ENCODE data around the gene ARPC5. TPM values are rescaled to one million over a fixed set of nuclear protein-coding genes. Genes with fewer than 3 reads are reported as not detected.
"Not testable (repeated sequence)": the region's sequence is repeated elsewhere in the genome, so short reads cannot be mapped to it uniquely, and the experiment has no call there.

ARPC5 gene
- total RNA-seq (100 to 1,000 TPM in 3 of 5 experiments, 10 to 100 TPM in 2; 49.9 to 252 (median 105) TPM), polyA plus RNA-seq (100 to 1,000 TPM; 225 to 525 TPM), total RNA-seq (52.4 reads per million, percentile 72 among the genes with 10 or more reads in this experiment)

DNA sequence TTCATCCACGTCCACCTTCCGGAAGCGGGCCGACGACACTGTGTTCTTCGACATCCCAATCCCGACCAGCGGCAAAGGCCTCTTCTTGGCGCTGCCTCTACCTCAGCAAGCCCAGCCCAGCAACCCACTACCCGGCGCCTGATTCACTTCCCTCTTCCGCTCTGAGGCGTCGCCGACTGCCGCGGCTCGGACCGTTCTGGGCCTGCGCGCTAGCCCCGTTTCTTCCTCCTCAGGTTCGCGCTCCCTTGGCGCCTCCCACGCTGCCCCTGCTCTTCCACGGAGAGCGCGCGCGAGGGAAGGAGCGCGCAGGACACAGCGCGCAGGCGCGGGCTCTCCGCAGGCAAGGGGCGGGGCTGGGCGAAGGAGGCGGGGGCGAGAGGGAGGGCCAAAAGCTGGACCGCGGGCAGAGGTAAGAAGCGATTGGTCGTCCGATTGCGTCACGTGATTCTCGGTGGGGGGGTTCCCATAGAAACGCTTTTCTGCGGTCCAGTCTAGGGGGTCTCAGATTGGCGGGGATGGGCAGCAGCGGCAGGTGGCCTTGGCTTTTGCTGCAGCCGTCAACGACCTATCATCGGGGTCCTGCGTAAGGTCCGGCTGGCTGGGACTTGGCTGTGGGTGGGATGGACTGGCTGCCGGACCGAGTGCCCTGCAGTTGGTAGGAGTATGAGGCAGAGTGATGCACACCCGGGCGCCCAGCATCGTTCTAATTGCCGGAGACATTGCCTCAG is at the start of gene ARPC5:
Gene ARPC5, minus strand, starts transcription at position 178 of the 728 bp plus-strand sequence. Its CDS starts 124 bp downstream, at position 54.
- Mint-ChIP-seq H3K9me3 (peaks cover 0 to 3% (median 0%) of the 10 kb centered on the region in 11 donors), H3K27me3 (peaks cover 0 to 27% (median 0%) of the 10 kb centered on the region in 5 donors), H3K4me1 (peaks cover 15 to 50% (median 39%) of the 10 kb centered on the region in 7 donors), H3K36me3 (peaks cover 5 to 21% (median 7%) of the 10 kb centered on the region in 5 donors), H3K4me3 (peak within 1 kb of the TSS; percentile 95 to 100 (median 100)), H3K27ac (peak within 1 kb of the TSS; percentile 94 to 100 (median 99))
- POLR2A ChIA-PET: no interaction called here
- DNase-seq (peak; percentile 90 to 98 (median 92)), ATAC-seq (peak; percentile 92)
- peaks cover under 1 to 2% (median 2%) of the 10 kb centered on the region in 3 experiments for H3K36me3 ChIP-seq (ENCODE audit: control insufficient read depth in 2 of 3, insufficient read depth in 3 of 3, low read length in 3 of 3)
- intact Hi-C loops (cut with micrococcal nuclease): loop anchor here (1.0 to 10.0 kb wide), 19 partner anchors 17 to 1929 kb away; partner anchors contain the start of genes DHX9 (in 2 of the 2), SMG7 (in 2 of the 2), SWT1 (in 2 of the 2) and TRMT1L (in 2 of the 2)
- CTCF ChIA-PET: no interaction called here
- H3K9me3 ChIP-seq (ENCODE audit: control insufficient read depth in 2 of 3, low read length in 3 of 3): no peaks in the 10 kb centered on the region
- no peaks in the 10 kb centered on the region for H3K27me3 ChIP-seq (ENCODE audit: control insufficient read depth in 2 of 2, insufficient read depth in 2 of 2, low read length in 2 of 2)
- peak within 1 kb of the TSS; percentile 80 for H3K27ac ChIP-seq (ENCODE audit: low read depth, low read length)
- H3K4me1 ChIP-seq (ENCODE audit: control insufficient read depth in 2 of 2, insufficient read depth in 2 of 2, low read length in 2 of 2): peaks cover 14 to 22% of the 10 kb centered on the region in 2 donors
- peak within 1 kb of the TSS; percentile 94 for H3K4me3 ChIP-seq (ENCODE audit: low read length)

DNA sequence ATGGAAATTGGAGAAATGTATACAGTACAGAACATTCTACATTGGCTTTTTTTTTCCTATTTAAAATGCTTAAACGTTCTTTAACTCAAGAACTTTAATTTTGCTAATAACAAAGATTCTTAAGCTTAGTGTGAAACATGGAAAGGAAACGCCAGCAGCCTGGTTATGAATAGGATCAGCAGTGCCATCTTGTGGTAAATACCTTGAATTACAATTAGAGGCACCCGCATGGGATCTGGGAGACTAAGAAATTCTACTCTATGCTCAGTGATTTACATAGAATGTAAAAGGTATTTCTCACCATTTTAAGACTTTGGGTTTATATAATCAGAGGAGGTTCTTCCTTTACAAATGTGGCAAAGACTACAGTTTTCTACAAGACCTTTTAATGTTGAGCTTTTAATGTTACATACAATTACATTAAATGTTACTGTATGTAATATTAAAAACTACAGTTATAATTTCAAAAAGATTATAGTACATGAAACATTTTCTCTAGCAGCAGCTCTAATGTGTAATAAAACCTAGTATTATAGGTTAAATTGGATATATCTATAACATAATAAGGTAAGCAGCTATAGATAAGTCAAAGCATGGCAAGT is 49.6 kb upstream of the ARPC5 start:
- Histone ChIP-seq H3K27ac (ENCODE audit: low read depth, low read length) (no peak overlapping the region), H3K36me3 (ENCODE audit: control insufficient read depth in 2 of 3, insufficient read depth in 3 of 3, low read length in 3 of 3) (no peaks in the 10 kb centered on the region), H3K9me3 (ENCODE audit: control insufficient read depth in 2 of 3, low read length in 3 of 3) (no peaks in the 10 kb centered on the region), H3K4me3 (ENCODE audit: low read length) (no peak overlapping the region), H3K4me1 (ENCODE audit: control insufficient read depth in 2 of 2, insufficient read depth in 2 of 2, low read length in 2 of 2) (no peaks in the 10 kb centered on the region), H3K27me3 (ENCODE audit: control insufficient read depth in 2 of 2, insufficient read depth in 2 of 2, low read length in 2 of 2) (no peaks in the 10 kb centered on the region)
- intact Hi-C loops (cut with micrococcal nuclease): loop anchor here (1.0 to 5.0 kb wide), 8 partner anchors 30 to 722 kb away; partner anchors contain the start of gene SMG7 (in 1 of the 2)
- POLR2A ChIA-PET: interaction anchor here (0.7 kb wide), 1 partner anchor 381 kb away, joined by 3 read pairs; no protein-coding TSS in a partner anchor
- CTCF ChIA-PET: interaction anchor here (0.5 to 3.3 kb wide), 15 partner anchors 9 to 409 kb away, joined by 3 to 37 read pairs (median 4); no protein-coding TSS in a partner anchor
- Mint-ChIP-seq H3K27ac (no peak overlapping the region), H3K4me3 (no peak overlapping the region), H3K27me3 (peaks cover 0 to 30% (median 0%) of the 10 kb centered on the region in 5 donors), H3K36me3 (peaks cover 0 to 4% (median 0%) of the 10 kb centered on the region in 5 donors), H3K9me3 (peaks cover 0 to 2% (median 0%) of the 10 kb centered on the region in 11 donors), H3K4me1 (peaks cover 0 to 4% (median 0%) of the 10 kb centered on the region in 7 donors)
- DNase-seq: peak in 7 of 9 donors; percentile 20 to 63 (median 54)
- ATAC-seq: peak; percentile 86

DNA sequence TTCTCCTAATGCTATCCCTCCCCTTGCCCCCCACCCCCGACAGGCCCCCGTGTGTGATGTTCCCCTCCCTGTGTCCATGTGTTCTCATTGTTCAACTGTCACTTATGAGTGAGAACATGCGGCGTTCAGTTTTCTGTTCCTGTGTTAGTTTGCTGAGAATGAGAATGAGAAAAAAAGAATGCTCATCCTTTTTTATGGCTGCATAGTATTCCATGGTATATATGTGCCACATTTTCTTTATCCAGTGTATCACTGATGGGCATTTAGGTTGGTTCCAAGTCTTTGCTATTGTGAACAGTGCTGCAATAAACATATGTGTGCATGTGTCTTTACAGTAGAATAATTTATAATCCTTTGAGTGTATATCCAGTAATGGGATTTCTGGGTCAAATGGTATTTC is 43.8 kb upstream of the ARPC5 start:
- H3K9me3 Mint-ChIP-seq; DNase-seq; H3K4me1 ChIP-seq (ENCODE audit: control insufficient read depth in 2 of 2, insufficient read depth in 2 of 2, low read length in 2 of 2); H3K4me1 Mint-ChIP-seq; H3K27me3 ChIP-seq (ENCODE audit: control insufficient read depth in 2 of 2, insufficient read depth in 2 of 2, low read length in 2 of 2); H3K4me3 Mint-ChIP-seq; H3K27ac ChIP-seq (ENCODE audit: low read depth, low read length); POLR2A ChIA-PET; ATAC-seq; H3K4me3 ChIP-seq (ENCODE audit: low read length); CTCF ChIA-PET; H3K27ac Mint-ChIP-seq; H3K36me3 Mint-ChIP-seq; intact Hi-C loops (cut with micrococcal nuclease); H3K9me3 ChIP-seq (ENCODE audit: control insufficient read depth in 2 of 3, low read length in 3 of 3); H3K36me3 ChIP-seq (ENCODE audit: control insufficient read depth in 2 of 3, insufficient read depth in 3 of 3, low read length in 3 of 3): not testable (repeated sequence)
- peaks cover 0 to 25% (median 5%) of the 10 kb centered on the region in 5 donors for H3K27me3 Mint-ChIP-seq

DNA sequence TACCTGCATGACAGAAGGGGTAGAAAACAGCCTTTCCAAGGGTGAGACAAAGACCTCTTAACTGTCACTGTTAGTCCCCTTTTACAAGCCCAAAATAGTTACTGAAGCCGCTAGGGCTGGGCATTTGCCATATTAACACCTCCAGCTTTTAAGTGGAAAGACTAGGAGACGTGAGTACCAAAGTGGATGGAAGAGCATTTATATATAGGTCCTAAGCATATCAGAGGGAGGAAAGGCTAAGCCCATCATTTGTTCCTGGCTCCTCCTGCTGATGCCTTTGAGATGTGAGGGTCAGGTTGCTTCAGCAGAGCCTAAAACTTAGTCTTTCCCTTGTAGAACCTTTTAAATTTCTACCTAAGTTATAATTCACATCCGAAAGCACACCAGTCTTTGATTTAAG is 43.2 kb upstream of the ARPC5 start:
- H3K4me1 Mint-ChIP-seq: peaks cover 0 to 4% (median 0%) of the 10 kb centered on the region in 7 donors
- Histone ChIP-seq H3K4me3 (ENCODE audit: low read length) (no peak overlapping the region), H3K27me3 (ENCODE audit: control insufficient read depth in 2 of 2, insufficient read depth in 2 of 2, low read length in 2 of 2) (no peaks in the 10 kb centered on the region), H3K9me3 (ENCODE audit: control insufficient read depth in 2 of 3, low read length in 3 of 3) (no peaks in the 10 kb centered on the region), H3K4me1 (ENCODE audit: control insufficient read depth in 2 of 2, insufficient read depth in 2 of 2, low read length in 2 of 2) (no peaks in the 10 kb centered on the region), H3K27ac (ENCODE audit: low read depth, low read length) (no peak overlapping the region), H3K36me3 (ENCODE audit: control insufficient read depth in 2 of 3, insufficient read depth in 3 of 3, low read length in 3 of 3) (no peaks in the 10 kb centered on the region)
- ATAC-seq (no peak), DNase-seq (no peak)
- ChIA-PET CTCF (no interaction called here), POLR2A (no interaction called here)
- peaks cover 0 to 7% (median 0%) of the 10 kb centered on the region in 11 donors for H3K9me3 Mint-ChIP-seq
- intact Hi-C loops (cut with micrococcal nuclease): no loop called here
- peaks cover 0 to 27% (median 5%) of the 10 kb centered on the region in 5 donors for H3K27me3 Mint-ChIP-seq
- no peak overlapping the region for H3K4me3 Mint-ChIP-seq
- H3K36me3 Mint-ChIP-seq: peaks cover 0 to 9% (median 0%) of the 10 kb centered on the region in 5 donors
- no peak overlapping the region for H3K27ac Mint-ChIP-seq

DNA sequence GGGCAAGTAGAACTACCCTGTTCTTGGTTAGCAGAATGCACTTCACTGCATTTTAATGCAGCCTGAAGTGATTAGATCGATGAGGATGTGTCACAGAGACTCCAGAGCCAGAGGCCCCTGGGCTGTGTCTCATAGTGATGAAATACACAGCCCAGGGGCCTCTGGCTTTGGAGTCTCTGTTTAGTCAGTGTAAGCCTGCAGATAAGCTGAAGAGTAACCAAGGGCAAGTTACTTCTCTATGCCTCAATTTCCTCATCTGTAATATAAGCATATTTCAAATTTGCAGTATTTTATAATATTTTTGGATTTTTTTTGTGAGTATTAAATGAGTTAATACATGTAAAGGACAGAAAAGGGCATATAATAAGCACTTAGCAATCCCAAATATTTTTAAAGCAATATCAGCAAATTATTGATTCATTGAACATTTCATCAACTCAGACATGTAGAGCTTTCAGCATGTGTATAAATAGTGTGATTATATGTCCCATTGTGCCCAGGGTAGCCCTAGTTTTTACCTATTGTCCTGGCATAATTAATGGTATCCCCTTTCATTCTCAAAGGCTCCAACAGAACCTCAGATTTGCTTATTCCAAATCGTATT is 41.1 kb upstream of the ARPC5 start:
- DNase-seq (no peak), ATAC-seq (no peak)
- Histone ChIP-seq H3K36me3 (ENCODE audit: control insufficient read depth in 2 of 3, insufficient read depth in 3 of 3, low read length in 3 of 3) (no peaks in the 10 kb centered on the region), H3K27ac (ENCODE audit: low read depth, low read length) (no peak overlapping the region), H3K27me3 (ENCODE audit: control insufficient read depth in 2 of 2, insufficient read depth in 2 of 2, low read length in 2 of 2) (no peaks in the 10 kb centered on the region), H3K4me3 (ENCODE audit: low read length) (no peak overlapping the region), H3K9me3 (ENCODE audit: control insufficient read depth in 2 of 3, low read length in 3 of 3) (no peaks in the 10 kb centered on the region), H3K4me1 (ENCODE audit: control insufficient read depth in 2 of 2, insufficient read depth in 2 of 2, low read length in 2 of 2) (no peaks in the 10 kb centered on the region)
- Mint-ChIP-seq H3K9me3 (peaks cover 0 to 15% (median 2%) of the 10 kb centered on the region in 11 donors), H3K27ac (no peak overlapping the region), H3K27me3 (peaks cover 0 to 26% (median 9%) of the 10 kb centered on the region in 5 donors), H3K4me3 (no peak overlapping the region), H3K4me1 (no peaks in the 10 kb centered on the region), H3K36me3 (peaks cover 0 to 18% (median 4%) of the 10 kb centered on the region in 5 donors)
- ChIA-PET CTCF (interaction anchor here (1.5 kb wide), 1 partner anchor 8 kb away, joined by 7 read pairs; no protein-coding TSS in a partner anchor), POLR2A (no interaction called here)
- intact Hi-C loops (cut with micrococcal nuclease): no loop called here

DNA sequence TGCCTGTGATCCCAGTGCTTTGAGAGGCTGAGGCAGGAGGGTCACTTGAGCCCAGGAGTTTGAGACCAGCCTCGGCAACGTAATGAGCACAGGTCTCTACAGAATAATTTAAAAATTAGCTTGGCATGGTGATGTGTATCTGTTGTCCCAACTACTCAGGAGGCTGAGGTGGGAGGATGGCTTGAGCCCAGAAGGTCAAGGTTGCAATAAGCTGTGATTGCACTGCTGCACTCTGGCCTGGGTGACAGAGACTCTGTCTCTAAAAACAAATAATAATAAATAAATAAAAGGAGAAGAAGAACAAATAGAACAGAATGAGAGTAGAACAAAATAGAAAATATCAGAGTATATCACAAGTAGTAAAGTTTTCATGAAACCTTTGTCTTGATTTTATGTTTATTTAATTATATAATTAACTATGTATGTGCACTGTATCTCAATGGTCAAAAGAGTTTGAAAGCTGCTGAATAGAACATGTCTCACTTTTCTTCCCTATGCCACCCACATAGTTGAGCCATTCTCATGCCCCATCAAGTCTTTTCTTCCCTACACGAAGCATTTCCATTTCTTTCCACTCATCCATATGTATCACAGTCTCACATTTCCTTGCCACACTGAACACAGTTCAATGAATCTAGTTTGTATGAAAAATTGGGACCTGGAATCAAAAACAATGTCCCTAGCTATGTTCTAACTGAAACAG is 40.5 kb upstream of the ARPC5 start:
- POLR2A ChIA-PET: no interaction called here
- H3K27me3 Mint-ChIP-seq: peaks cover 0 to 20% (median 9%) of the 10 kb centered on the region in 5 donors

More for the DNA sequence above, 40.5 kb upstream of the ARPC5 start:
- Histone ChIP-seq H3K4me3 (ENCODE audit: low read length) (no peak overlapping the region), H3K9me3 (ENCODE audit: control insufficient read depth in 2 of 3, low read length in 3 of 3) (no peaks in the 10 kb centered on the region), H3K27me3 (ENCODE audit: control insufficient read depth in 2 of 2, insufficient read depth in 2 of 2, low read length in 2 of 2) (no peaks in the 10 kb centered on the region), H3K4me1 (ENCODE audit: control insufficient read depth in 2 of 2, insufficient read depth in 2 of 2, low read length in 2 of 2) (no peaks in the 10 kb centered on the region), H3K27ac (ENCODE audit: low read depth, low read length) (no peak overlapping the region), H3K36me3 (ENCODE audit: control insufficient read depth in 2 of 3, insufficient read depth in 3 of 3, low read length in 3 of 3) (no peaks in the 10 kb centered on the region)
- ATAC-seq: no peak
- CTCF ChIA-PET: interaction anchor here (1.5 kb wide), 1 partner anchor 9 kb away, joined by 7 read pairs; no protein-coding TSS in a partner anchor
- Mint-ChIP-seq H3K4me3 (no peak overlapping the region), H3K4me1 (no peaks in the 10 kb centered on the region), H3K27ac (no peak overlapping the region), H3K9me3 (peaks cover 0 to 15% (median 2%) of the 10 kb centered on the region in 11 donors), H3K36me3 (peaks cover 0 to 18% (median 4%) of the 10 kb centered on the region in 5 donors)
- DNase-seq: no peak
- intact Hi-C loops (cut with micrococcal nuclease): no loop called here
